GM12801 (cell line): Measurements from ENCODE around the gene BRD1.

Source experiments
- TF ChIP-seq, protein P1 (sequence below): IDR thresholded peaks from one replicate; pipeline ENCODE4 v1.5.1; 2011; ENCODE audit warnings: control low read depth; ENCODE audit not compliant: insufficient read length; ENCODE audit errors: extremely low read depth

Gene BRD1

DNA sequence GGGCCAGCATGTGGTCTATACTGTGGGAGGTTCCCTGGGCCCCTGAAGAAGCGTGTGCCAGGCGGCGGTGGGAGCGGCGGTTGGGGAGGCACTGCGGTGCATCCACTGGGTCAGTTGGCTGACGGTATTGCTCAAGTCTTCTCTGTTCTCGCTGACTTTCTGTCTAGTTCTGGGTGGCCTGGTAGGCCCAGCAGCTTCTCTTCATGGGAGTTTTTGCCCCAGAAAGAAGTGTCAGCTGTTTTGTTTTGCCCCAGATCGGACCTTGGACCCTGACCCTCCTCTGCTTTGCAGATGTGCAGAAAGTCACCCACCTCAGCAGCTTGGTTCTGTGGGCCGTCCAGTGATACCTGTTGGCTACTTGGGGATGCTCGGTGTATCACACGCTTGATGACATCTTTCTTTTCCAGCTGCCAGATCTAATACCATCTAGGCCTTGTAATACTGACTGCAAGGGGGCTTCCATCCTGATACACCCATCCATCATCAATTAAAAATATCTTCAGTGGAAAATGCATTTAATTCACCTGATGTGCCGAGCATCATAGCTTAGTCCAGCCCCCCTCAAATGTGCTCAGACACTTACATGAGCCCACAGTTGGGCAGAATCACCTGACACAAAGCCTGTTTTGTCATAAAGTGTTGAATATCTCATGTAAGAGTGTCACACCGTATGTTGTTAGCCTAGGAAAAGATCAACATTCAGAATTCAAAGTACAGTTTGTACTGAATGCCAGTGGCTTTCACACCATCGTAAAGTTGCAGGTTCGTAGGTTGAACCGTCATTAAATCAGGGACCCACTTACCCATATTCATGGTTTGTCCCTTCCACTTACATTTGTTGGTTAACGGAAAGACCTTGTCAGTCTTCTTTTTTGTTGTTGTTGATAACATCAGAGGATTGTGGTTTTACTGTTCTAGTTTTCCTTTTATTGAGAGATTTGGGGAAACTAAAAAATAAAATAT is 39.9 kb upstream of the BRD1 start:
- TF ChIP-seq, protein P1, sequence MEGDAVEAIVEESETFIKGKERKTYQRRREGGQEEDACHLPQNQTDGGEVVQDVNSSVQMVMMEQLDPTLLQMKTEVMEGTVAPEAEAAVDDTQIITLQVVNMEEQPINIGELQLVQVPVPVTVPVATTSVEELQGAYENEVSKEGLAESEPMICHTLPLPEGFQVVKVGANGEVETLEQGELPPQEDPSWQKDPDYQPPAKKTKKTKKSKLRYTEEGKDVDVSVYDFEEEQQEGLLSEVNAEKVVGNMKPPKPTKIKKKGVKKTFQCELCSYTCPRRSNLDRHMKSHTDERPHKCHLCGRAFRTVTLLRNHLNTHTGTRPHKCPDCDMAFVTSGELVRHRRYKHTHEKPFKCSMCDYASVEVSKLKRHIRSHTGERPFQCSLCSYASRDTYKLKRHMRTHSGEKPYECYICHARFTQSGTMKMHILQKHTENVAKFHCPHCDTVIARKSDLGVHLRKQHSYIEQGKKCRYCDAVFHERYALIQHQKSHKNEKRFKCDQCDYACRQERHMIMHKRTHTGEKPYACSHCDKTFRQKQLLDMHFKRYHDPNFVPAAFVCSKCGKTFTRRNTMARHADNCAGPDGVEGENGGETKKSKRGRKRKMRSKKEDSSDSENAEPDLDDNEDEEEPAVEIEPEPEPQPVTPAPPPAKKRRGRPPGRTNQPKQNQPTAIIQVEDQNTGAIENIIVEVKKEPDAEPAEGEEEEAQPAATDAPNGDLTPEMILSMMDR: no peak

DNA sequence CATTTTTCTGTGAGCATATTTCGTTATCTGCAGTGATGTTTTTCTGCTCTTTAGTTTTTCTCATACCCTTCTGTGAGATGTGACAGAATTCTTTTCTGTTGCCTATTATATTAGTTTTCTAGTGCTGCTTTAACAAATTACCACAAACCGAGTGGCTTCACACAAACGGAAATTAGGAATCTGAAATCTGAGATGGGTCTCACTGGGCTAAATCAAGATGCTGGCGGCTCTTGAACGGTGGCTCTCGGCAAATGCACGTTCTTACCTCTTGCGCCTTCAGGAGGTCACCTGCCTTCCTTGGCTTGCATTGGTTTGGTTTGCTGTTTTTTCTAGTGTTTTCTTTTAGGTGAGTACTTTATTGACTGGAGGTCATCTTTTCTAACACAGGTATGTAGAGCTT is 39.0 kb upstream of the BRD1 start:
- TF ChIP-seq, protein P1: no peak

DNA sequence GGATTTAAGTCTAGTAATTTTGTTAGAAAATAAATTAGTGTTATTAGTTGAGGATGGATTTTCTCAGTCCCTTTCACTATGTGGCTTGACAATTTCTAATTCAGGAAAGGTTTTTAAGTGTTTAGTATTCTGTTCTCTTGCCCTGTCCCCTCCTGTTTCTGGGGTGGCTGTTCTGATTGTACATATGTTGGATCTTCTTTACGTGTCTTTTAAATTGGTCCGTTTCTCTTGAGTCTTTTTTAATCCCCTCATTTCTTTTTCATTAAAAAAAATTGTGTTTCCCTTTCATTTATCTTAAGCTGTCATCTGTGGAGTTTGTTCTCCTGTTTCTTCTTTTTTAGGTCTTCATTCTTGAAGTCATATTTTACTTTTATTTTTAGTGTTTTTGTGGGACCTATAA is 38.5 kb upstream of the BRD1 start:
- TF ChIP-seq, protein P1: no peak

DNA sequence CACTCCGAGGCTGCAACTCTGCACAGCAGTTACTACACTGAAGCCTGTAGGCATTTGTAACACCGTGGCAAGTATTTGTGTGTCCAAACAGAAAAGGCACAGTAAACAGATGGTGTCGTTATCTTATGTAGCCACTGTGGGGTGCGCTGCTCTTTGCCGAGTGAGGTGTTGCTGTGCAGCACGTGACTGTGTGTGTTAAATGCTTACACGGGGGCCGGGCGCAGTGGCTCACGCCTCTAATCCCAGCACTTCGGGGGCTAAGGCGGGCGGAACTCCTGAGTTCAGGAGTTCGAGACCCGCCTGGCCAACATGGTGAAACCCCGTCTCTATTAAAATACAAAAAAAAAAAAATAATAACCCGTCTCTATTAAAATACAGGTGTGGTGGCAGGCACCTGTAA is 37.5 kb upstream of the BRD1 start:
- TF ChIP-seq, protein P1: no peak

DNA sequence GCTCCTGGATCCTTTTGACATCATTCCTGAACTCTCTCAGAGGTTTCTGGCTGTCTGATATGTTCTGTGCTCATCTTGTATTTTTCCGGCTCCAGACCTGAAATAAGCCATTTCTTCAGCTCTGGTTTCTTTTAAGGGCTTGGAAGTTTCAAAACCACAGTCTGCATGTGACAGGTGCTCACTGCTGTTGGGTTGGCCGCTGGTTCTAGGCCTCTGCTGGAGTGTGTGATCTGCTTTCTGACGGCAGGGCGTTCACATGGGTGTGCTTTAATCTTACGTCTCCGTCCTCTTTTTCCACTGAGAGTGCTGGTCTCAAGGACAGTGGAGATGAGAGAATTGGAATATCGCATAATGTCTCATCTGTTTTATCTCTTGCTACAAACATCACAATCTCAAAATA is 36.3 kb upstream of the BRD1 start:
- TF ChIP-seq, protein P1: no peak

DNA sequence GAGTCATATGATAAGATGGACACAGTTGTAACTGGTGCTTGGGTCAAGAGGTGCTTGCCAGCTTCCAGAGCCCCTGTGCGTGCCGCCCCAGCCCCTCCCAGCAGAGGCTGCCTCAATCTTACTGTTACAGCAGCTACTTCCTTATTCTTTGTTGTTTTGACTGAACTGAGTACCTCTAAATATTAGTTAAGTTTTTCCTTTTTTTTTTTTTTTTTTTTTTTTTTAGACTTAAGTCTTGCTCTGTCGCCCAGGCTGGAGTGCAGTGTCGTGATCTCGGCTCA is 34.8 kb upstream of the BRD1 start:
- TF ChIP-seq, protein P1: no peak

DNA sequence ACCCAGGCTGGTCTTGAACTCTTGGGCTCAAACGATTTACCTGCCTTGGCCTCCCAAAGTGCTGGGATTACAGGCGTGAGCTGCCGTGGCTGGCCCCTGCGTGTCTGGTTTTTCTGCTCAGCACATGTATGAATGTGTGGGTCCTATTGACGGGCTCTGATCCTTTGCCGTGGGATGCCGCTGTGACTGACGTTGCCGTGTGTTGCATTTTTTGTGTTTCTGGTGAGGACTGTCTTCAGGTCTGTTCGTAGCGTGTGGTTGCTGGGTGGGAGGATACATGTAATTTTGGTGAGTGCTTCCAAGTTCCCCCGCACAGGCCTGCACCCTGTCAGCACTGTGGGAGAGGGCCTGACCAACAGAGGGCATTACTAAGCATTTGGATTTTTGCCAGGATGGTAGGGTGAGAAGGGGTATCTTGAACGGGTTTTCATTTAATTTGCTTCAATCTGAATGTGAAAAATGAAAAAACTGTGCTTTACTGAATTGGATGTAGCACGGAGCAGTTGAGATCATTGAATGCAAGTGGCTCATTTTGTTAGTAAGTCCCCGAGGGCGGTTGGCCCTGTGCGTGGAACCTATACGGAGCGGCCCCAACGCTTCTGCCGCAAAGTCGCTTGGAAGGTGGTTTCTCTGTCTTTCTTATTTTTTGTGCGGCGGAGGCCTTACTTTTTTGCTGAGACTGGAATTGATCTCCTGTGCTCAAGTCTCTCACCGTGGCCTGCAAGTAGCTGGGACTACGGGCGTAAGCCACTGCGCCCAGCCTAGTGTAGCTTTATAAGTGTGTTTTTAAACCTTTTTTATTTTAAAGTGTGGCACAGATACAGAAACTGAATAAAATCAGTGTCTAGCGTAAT is 34.2 kb upstream of the BRD1 start:
- TF ChIP-seq, protein P1: no peak
